Choroid plexus epithelial cell (primary cell): ENCODE measurements around the gene PPP2R2D.

Experiments
- DNase-seq: peaks from one replicate; pipeline ENCODE4 v3.0.0-alpha.2; 2010; ENCODE audit warnings: low read depth
- H3K4me3 ChIP-seq: 2 replicates; pipeline ENCODE4 v1.5.1; 2011; ENCODE audit warnings: low read depth, mild to moderate bottlenecking, control low read depth, low read length, moderate library complexity
- CTCF ChIP-seq: conservative IDR thresholded peaks from 2 replicates; pipeline ENCODE4 v1.5.1; 2011; ENCODE audit warnings: low read depth, mild to moderate bottlenecking, control low read depth, inconsistent platforms, low read length, moderate library complexity

PPP2R2D gene

GRCh38 chr10:131860311-131860710, 40.5 kb upstream of the PPP2R2D start:
- DNase-seq, result no peak
- no peak for TF ChIP-seq CTCF
- no peak overlapping the region for H3K4me3 ChIP-seq

- no peak overlapping the region for H3K4me3 ChIP-seq
- TF ChIP-seq CTCF, result no peak
- DNase-seq, result no peak
Observed at GRCh38 chr10:131860806-131861440, 39.9 kb upstream of the PPP2R2D start.

GRCh38 chr10:131862548-131862947, 38.3 kb upstream of the PPP2R2D start:
- TF ChIP-seq CTCF, result no peak
- no peak overlapping the region for H3K4me3 ChIP-seq
- no peak for DNase-seq

GRCh38 chr10:131865223-131865917, 35.4 kb upstream of the PPP2R2D start:
- TF ChIP-seq CTCF, result no peak
- DNase-seq, result no peak
- no peak overlapping the region for H3K4me3 ChIP-seq

- no peak for DNase-seq
- no peak overlapping the region for H3K4me3 ChIP-seq
- no peak for TF ChIP-seq CTCF
Observed at GRCh38 chr10:131866673-131867072, 34.1 kb upstream of the PPP2R2D start.

- DNase-seq, result no peak
- no peak for TF ChIP-seq CTCF
- H3K4me3 ChIP-seq, result no peak overlapping the region
Observed at GRCh38 chr10:131868436-131868835, 32.4 kb upstream of the PPP2R2D start.

GRCh38 chr10:131869344-131869743, 31.5 kb upstream of the PPP2R2D start:
- TF ChIP-seq CTCF, result no peak
- no peak overlapping the region for H3K4me3 ChIP-seq
- no peak for DNase-seq
